ENCODE results near the gene KRT78.
A peak's percentile ranks its signal among the peaks of the same experiment; 100 is the strongest.
"Not testable (repeated sequence)": the region's sequence is repeated elsewhere in the genome, so short reads cannot be mapped to it uniquely, and the experiment has no call there.

Gene KRT78

GRCh38 chr12:52871291-52872039 lies 22.7 kb upstream of the KRT78 start:
- DNase-seq: peak in 1 of 2 donors; percentile 41

DNA sequence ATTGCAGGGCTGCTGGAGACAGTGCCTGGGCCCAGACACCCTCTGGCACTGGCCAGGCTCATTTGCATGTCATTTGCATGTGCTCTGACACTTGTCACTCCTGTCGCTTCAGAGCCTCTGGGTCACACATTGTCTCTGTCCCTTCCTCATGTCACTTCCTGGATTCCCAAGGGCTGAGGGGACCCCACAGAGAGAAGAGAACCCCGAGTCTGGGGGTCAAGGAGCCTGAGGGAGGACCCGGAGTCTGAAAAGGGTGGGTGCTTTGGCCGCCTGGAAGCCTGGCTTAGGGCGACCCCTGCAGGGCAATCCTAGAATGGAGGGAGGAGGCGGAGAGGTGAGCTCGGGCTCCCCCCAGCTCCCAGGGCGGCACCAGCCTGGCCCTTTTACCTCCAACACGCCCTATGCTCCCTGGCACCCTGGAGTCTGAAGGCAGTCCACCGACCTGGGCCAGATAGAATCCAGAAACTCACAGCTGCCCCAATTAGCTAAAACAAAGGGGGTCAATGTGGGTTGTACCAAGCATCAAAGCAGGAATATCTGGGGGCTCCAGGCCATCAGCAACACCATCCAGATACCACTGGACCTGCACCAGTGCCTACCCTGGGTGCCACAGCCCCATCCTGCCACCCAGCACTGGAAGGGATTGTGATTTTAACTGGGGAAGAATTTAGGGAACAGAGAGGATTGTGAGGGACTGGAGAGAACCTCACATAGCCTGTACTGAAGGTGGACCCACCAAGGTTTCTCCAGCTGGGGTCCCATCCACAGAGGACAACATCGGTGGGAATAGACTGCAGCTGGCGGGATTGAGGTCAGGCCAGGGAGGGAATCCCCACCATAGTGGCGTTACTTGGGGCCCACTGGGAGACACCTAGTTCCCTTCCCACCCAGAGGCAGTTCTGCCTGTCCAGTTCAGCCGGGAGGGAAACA lies 21.8 kb upstream of the KRT78 start:
- peak; percentile 62 to 74 for DNase-seq

DNA sequence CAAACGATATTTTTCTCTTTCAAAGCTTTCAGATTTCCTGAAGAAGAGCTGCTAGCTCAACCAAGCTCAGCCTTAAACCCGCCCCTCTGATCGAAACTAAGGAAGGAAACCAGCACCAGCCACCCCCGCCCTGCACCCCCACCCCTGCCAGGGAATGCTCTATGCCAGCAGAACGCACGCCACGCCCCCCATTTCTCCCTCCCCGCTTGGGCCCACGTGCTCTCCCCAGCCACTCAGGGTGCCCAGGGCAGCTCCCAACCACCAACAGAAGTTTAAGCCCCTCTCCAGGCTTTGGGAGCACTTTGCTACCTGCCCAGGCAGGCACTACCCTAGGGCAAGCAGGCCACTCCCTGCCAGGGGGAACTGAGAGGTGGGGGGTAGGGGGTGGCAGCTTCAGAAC lies 18.8 kb upstream of the KRT78 start:
- peak; percentile 37 to 47 for DNase-seq

GRCh38 chr12:52867152-52867551 lies 18.4 kb upstream of the KRT78 start:
- DNase-seq: no peak

DNA sequence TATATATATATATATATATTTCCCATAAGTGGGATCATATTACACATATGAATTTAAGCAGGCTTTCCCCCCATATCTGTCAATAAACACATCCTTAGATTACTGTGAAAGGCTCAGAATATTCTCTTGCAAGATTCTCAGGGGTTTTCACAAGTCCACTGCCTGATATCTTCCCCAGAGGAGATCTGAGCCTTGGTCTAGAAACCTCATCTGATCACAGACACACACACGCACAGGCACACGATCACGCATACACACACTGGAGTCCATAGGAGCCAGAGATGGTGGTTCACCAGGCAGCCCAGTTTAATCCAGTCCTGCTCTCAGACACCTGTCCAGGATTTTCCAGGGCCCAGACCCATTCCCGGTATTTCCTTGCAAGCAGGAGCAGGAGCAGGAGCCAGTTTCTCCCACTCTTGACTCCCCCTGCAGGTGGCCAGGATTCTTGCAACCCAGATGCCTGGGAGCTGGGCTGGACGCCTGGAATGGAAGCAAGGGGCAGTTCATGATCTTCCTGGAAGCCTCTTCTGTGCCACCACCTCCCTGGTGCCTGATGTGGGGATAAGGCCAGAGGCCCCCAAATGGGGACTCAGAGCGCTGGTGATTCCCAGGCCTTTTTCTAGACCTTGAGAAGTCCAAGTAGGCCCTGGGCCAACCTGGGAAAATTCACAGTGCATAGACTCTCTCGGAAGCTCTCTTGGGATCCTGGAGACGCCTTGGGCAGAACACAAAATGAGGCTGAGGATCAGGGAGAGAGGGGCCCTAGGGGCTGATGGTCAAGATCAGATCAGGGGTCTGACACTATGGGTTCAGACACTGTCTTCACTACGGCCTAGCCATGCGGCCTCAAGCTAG lies 16.5 kb upstream of the KRT78 start:
- peak in 1 of 2 donors; percentile 19 for DNase-seq

DNA sequence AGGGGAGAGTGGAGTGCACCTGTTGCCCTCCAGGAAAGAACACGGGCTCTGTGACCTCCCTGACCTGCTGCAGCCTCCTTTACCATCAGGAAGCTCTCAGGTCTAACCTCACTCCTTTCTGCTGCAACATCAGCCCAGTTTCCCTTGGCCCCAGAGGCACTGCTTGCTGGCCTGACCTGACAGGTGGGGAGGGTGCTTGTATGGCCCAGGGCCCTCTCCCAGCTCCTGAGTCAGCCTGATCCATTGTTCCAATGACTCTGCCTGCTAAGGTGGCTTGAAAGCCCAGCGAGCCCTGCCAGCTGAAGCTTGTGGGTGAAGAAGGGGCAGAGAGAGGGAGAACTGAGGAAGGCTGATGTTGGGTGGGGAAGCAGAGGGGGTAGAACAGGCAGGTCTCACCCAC lies 13.2 kb upstream of the KRT78 start:
- no peak for DNase-seq

DNA sequence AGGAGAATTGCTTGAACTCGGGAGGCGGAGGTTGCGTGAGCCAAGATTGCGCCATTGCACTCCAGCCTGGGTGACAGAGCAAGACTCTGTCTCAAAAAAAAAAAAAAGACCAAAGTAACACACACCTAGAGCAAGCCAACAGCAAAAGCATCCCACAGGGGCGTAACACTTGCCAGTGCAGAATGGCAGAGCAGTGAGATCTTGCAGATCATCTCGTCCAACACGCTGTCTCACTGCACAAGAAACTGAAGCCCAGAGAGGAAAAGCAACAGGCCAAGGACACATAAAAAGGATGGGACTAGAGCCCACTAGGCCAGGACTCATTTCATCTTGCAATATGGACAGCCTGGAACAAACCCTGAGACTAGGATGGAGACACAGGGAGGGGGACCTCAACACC lies 12.7 kb upstream of the KRT78 start:
- DNase-seq: no peak

GRCh38 chr12:52860102-52860823 lies 11.5 kb upstream of the KRT78 start:
- DNase-seq: no peak

DNA sequence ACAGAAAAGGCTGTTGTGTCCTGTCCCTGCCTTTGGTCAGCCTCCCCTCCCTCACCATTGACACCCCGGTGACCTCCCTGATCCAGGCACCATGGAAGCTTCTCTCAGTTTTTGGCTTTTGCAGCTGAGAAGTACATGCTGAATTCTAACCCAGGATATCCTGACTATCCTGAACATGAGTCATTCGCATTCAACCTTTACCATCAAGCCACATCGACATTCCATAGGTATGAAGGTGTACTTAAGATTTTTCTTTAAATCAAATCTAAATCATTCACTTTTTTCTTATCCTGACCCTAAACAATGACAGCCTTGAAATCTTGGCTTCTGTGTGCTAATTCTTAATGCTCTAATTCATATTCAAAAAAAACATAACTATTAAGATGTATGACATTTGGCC lies 8.7 kb upstream of the KRT78 start:
- DNase-seq: no peak

DNA sequence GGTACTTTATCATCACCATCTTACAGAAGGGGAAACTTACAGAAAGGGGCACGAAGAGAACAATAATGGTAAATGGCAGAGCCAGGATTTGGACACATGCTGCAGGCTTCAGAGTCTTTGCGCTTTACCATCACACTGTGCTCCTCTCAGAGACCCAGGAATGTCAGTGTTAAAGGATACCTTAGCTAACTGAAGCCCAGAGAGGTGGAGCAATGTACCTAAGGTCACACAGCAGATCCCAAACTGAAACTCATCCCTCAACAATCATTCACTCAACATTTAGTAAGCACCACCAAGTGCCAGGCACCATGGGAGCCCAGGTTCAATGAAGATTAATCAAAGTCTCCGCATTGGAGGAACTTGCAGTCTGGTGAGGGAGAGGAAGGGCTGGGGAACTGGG lies 8.0 kb upstream of the KRT78 start:
- DNase-seq: no peak

GRCh38 chr12:52856077-52856476 lies 7.3 kb upstream of the KRT78 start:
- DNase-seq: not testable (repeated sequence)

GRCh38 chr12:52851787-52852186 lies 3.0 kb upstream of the KRT78 start:
- DNase-seq: no peak

- DNase-seq: no peak
Observed at GRCh38 chr12:52850681-52851080, 1.9 kb upstream of the KRT78 start.

DNA sequence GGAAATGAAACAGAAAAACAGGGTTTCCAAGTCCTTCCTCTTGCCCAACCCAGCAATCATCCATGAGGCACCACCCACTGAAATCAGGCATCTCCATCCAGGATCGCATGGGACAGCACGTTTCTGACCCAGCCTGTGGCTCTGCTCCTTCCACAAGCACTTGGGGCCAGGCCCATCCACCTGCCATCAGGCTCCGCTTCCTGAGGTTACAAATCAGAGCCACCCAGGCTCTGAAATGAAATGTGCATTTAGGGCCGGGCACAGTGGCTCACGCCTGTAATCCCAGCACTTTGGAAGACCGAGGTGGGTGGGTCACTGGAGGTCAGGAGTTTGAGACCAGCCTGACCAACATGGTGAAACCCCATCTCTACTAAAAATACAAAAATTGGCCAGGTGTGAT lies 717 bp upstream of the KRT78 start:
- DNase-seq: no peak

DNA sequence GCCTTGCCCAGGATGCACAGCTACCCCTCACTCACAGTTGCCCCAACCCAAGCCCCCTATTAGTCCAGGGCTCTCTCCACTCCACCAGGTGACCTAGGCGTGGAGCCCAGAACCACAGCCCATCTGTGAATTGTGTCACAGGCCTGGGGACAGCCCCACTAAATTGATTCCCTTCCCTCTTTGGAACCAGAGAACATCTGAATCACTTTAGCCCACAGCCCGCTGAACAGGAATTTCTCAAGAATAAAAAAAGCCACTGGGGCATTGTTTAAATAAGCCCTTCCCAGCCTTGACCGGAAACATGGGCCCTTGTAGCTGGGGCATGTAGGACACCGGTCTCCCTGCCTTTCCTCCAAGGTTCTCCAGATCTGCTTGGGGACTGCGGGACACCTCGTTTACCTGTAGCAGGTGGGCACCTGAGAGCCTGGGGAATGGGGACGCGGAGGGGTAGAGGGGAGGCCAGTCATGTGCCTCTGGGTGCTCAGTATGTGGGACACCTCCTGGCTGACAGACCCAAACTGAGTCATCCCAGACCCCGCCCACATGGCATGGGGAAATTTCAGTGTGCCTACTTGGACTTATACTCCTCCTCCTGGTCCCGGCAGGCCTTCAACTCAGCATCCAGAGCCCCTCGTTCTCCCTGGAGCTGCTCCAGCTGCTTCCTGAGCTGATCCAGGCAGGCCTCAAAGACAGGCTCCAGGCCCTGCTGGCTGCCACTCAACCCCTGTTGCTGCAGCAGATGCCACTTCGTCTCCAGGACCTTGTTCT lies 1.3 kb downstream of the KRT78 start:
- no peak for DNase-seq

DNA sequence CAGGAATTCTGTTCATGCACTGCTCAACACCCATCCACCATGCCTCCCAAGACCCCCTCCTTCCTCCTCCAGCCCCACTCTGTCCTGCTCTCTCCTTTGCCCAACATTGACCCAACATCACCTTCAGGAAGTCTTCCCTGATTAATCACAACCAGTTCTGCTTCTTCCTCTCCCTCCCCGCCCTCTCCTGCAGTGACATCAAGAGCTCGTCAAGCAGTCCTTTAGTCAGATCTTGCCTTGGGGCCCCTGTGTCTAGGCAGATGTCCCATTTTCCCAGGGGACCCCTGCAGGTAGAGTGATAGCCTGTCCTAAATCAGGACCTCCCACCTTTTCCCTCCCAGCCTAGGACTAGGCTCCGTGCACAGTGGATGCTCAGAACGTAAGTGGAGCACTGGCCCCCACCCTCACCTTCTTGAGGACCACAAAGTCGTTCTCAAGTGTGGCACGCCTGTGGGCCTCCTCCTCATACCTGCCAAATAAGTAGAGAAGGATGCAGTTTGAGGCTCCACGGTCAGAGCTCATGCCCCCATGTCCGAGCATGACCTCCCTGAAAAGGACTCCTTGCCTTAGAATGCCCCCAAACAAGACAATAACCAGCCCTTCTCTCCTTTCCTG lies 2.3 kb downstream of the KRT78 start:
- DNase-seq: no peak

GRCh38 chr12:52845946-52846345 lies 2.8 kb downstream of the KRT78 start:
- DNase-seq: no peak

DNA sequence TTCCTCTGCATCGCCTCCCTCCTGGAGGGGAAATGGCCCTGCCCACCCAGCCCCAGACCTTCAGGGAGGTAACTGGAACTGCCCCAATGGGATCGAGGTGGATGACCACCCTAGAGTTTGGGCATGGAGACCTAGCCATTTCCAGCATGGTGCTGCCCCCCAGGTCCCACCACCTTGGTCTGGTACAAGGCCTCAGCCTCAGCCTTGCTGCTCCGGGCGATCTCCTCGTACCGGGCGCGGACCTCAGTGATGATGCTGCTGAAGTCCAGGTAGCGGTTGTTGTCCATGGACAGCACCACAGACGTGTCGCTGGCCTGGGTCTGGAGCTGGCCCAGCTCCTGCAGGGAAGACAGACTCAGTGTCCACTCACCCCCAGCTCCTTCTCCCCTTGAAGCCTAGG lies 4.4 kb downstream of the KRT78 start:
- DNase-seq: no peak

DNA sequence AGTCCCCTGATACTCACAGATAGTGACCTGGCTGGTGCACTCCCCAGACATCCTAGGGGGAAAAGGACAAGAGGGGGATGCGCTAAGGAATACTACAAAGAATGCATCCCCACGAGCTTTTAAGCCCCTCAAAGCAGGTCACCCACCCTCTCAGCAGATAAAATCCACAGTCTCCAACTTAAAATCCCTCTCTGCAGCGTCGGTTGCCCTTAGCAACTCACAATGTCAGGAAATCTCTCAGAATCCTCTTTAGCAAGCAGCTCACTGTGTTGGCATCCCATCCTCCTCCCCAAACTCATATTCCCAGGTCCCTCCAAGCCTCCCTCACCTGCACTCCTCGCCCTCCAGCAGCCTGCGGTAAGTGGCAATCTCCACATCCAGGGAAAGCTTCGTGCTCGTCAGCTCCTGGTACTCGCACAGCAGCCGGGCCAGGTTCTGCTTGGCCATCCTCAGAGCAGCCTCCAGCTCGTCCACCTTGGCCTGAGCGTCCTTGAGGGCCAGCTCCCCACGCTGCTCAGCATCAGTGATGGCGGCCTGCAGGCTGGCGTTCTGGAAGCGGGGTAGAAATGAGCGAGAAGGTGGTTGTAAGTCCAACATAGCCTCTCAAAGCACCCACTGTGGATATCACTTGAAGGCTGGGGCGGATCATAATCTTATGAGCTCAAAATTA lies 9.2 kb downstream of the KRT78 start:
- DNase-seq: no peak

DNA sequence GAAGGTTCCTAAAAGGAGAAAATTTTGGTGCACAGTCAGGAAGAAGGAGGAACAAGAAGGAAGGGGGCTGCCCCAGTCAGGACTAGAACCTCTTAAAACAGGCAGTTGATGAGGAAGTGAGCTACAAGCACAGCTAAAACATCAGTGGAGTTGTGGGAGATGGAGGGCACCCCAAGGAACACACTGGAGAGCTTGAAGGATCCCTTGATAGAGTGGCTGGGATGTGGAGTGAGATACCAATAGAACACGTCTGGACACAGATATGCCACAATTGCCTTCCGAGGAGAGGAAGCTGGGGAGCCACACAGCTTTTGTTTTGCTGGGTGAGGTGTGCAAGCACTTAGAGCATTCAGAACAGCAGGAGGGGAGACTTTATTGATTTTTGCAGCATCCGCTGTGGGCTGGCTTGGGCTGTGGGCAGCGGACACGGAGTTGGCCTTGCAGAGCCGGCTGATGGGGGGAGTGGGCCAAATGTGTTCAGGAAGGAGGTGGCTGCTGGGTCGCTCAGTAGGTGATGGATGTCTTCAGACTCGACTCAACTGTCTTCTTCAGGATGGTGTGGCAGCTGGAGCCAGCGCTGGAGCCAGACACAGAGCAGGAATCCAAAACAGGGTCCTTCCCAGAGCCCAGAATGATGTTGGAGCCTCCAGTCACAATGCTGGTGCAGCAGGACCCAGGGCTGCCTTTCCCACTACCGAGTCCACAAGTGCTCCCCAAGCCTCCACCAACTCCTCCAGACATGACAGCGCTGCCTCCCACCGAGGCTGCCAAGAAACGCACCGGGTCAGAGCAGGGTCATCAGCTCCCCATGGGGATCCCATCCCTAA lies 10.0 kb downstream of the KRT78 start:
- DNase-seq: no peak

Data from CD4-positive, alpha-beta T cell treated with Interferon alpha-2 for 1 hour (primary cell).